Mesendoderm (in vitro differentiated cells): ENCODE results near the gene MRC1.
"Not testable (repeated sequence)": the region's sequence is repeated elsewhere in the genome, so short reads cannot be mapped to it uniquely, and the experiment has no call there.

Source experiments
- DNase-seq: peaks from one replicate; pipeline ENCODE4 v3.0.0; 2013
- H2AK5ac ChIP-seq: 2 replicates; pipeline ENCODE4 v1.6.1; 2013; ENCODE audit warnings: low read length, inconsistent platforms
- H2BK120ac ChIP-seq: 2 replicates; pipeline ENCODE4 v1.6.1; 2013; ENCODE audit warnings: low read depth, mild to moderate bottlenecking, low read length, moderate library complexity, mixed read lengths
- H2BK15ac ChIP-seq: replicated peaks from 2 replicates; pipeline ENCODE4 v1.6.1; 2013; ENCODE audit warnings: low read depth, mild to moderate bottlenecking, moderate library complexity
- H2BK5ac ChIP-seq: 2 replicates; pipeline ENCODE4 v1.6.1; 2013; ENCODE audit warnings: low read length, inconsistent platforms
- H3K18ac ChIP-seq: 2 replicates; pipeline ENCODE4 v1.6.1; 2013; ENCODE audit warnings: mild to moderate bottlenecking, low read length, mixed read lengths
- H3K23ac ChIP-seq: one replicate; pipeline ENCODE4 v1.6.1; 2013; ENCODE audit warnings: low read length
- H3K27ac ChIP-seq: 2 replicates; pipeline ENCODE4 v1.5.1; 2013; ENCODE audit warnings: low read depth, mild to moderate bottlenecking, inconsistent platforms, low read length, moderate library complexity
- H3K27me3 ChIP-seq: 2 replicates; pipeline ENCODE4 v1.6.1; 2013; ENCODE audit warnings: low read length, control low read depth, mild to moderate bottlenecking, inconsistent platforms; ENCODE audit not compliant: insufficient read depth, poor library complexity
- H3K36me3 ChIP-seq: 2 replicates; pipeline ENCODE4 v1.6.1; 2013; ENCODE audit warnings: low read length, inconsistent platforms; ENCODE audit not compliant: control insufficient read depth, insufficient read depth
- H3K4ac ChIP-seq: one replicate; pipeline ENCODE4 v1.6.1; 2013; ENCODE audit warnings: low read depth, mild to moderate bottlenecking, low read length, moderate library complexity
- H3K4me1 ChIP-seq: 2 replicates; pipeline ENCODE4 v1.6.1; 2013; ENCODE audit warnings: low read depth, low read length, inconsistent platforms; ENCODE audit not compliant: control insufficient read depth
- H3K4me2 ChIP-seq: 2 replicates; pipeline ENCODE4 v1.6.1; 2013; ENCODE audit warnings: low read length
- H3K4me3 ChIP-seq: 2 replicates; pipeline ENCODE4 v1.5.1; 2013; ENCODE audit warnings: mild to moderate bottlenecking, low read length
- H3K56ac ChIP-seq: one replicate; pipeline ENCODE4 v1.6.1; 2013; ENCODE audit warnings: low read length
- H3K79me1 ChIP-seq: 2 replicates; pipeline ENCODE4 v1.6.1; 2013; ENCODE audit warnings: low read length, inconsistent platforms
- H3K79me2 ChIP-seq: 2 replicates; pipeline ENCODE4 v1.6.1; 2013; ENCODE audit warnings: mild to moderate bottlenecking, low read length; ENCODE audit not compliant: control insufficient read depth, insufficient read depth
- H3K9ac ChIP-seq: 2 replicates; pipeline ENCODE4 v1.6.1; 2013; ENCODE audit warnings: low read length, inconsistent platforms
- H4K5ac ChIP-seq: one replicate; pipeline ENCODE4 v1.6.1; 2013; ENCODE audit warnings: low read length
- H4K8ac ChIP-seq: one replicate; pipeline ENCODE4 v1.6.1; 2013; ENCODE audit warnings: low read depth, mild to moderate bottlenecking, control low read depth, low read length, moderate library complexity
- WGBS: extraction: QIAGEN DNeasy Blood & Tissue Kit; methylation state at CpG from one replicate; pipeline ENCODE4 v1.1.7; 2013; ENCODE audit warnings: low lambda C conversion rate, missing lambda C conversion rate; ENCODE audit not compliant: insufficient coverage; ENCODE audit errors: extremely low coverage; 5-methylcytosine and 5-hydroxymethylcytosine counted together

Gene MRC1

GRCh38 chr10:17950269-17950668 is 141.1 kb downstream of the MRC1 start:
- H3K4ac ChIP-seq, H3K4me2 ChIP-seq, H3K56ac ChIP-seq, H3K18ac ChIP-seq, H3K27ac ChIP-seq, H3K4me1 ChIP-seq, DNase-seq, H2AK5ac ChIP-seq, H3K27me3 ChIP-seq, H3K4me3 ChIP-seq, H3K9ac ChIP-seq, H3K36me3 ChIP-seq, H4K8ac ChIP-seq, H3K23ac ChIP-seq, H2BK120ac ChIP-seq, H3K79me1 ChIP-seq, H4K5ac ChIP-seq, H2BK15ac ChIP-seq, H2BK5ac ChIP-seq, H3K79me2 ChIP-seq: not testable (repeated sequence)
- WGBS: no CpG with 5 or more reads among the region's 7 CpGs

GRCh38 chr10:17950726-17951125 is 141.6 kb downstream of the MRC1 start:
- Histone ChIP-seq H3K23ac (no peak overlapping the region), H3K9ac (no peak overlapping the region), H4K5ac (no peak overlapping the region), H3K27me3 (no peaks in the 10 kb centered on the region), H2AK5ac (no peak overlapping the region), H3K4ac (no peak overlapping the region), H3K79me2 (no peaks in the 10 kb centered on the region), H3K18ac (no peak overlapping the region), H3K4me2 (no peak overlapping the region), H2BK5ac (no peak overlapping the region), H3K27ac (no peak overlapping the region), H3K36me3 (no peaks in the 10 kb centered on the region), H3K56ac (no peak overlapping the region), H2BK15ac (no peak overlapping the region), H3K4me1 (no peaks in the 10 kb centered on the region), H4K8ac (no peak overlapping the region), H3K4me3 (no peak overlapping the region), H2BK120ac (no peak overlapping the region), H3K79me1 (no peaks in the 10 kb centered on the region)
- DNase-seq: no peak
- WGBS: no CpG with 5 or more reads among the region's 22 CpGs

GRCh38 chr10:17951868-17952371 is 142.8 kb downstream of the MRC1 start, which contains the start of gene SLC39A12:
Gene SLC39A12 (plus strand): TSS chr10:17951918. CDS start chr10:17953277, 1,359 bp downstream.
- no peaks in the 10 kb centered on the region for H3K79me2 ChIP-seq
- WGBS: no CpG with 5 or more reads among the region's 3 CpGs
- H4K5ac ChIP-seq: no peak within 1 kb of the TSS
- H4K8ac ChIP-seq: no peak within 1 kb of the TSS
- H3K56ac ChIP-seq: no peak within 1 kb of the TSS
- no peak within 1 kb of the TSS for H3K4me2 ChIP-seq
- H3K23ac ChIP-seq: no peak within 1 kb of the TSS
- H3K4me1 ChIP-seq: no peaks in the 10 kb centered on the region
- H2BK120ac ChIP-seq: no peak within 1 kb of the TSS
- H2AK5ac ChIP-seq: no peak within 1 kb of the TSS
- H3K4ac ChIP-seq: no peak within 1 kb of the TSS
- no peak within 1 kb of the TSS for H3K18ac ChIP-seq
- H3K4me3 ChIP-seq: no peak within 1 kb of the TSS
- peak; percentile 14 for DNase-seq
- H2BK5ac ChIP-seq: no peak within 1 kb of the TSS
- no peaks in the 10 kb centered on the region for H3K79me1 ChIP-seq
- no peak within 1 kb of the TSS for H3K9ac ChIP-seq
- H2BK15ac ChIP-seq: no peak within 1 kb of the TSS
- H3K27ac ChIP-seq: no peak within 1 kb of the TSS
- H3K27me3 ChIP-seq: no peaks in the 10 kb centered on the region
- no peaks in the 10 kb centered on the region for H3K36me3 ChIP-seq

- H2BK5ac ChIP-seq, H2BK120ac ChIP-seq, H3K4ac ChIP-seq, H3K27me3 ChIP-seq, H2AK5ac ChIP-seq, H3K79me2 ChIP-seq, H3K4me1 ChIP-seq, H2BK15ac ChIP-seq, H4K5ac ChIP-seq, H3K9ac ChIP-seq, H3K36me3 ChIP-seq, DNase-seq, H3K4me2 ChIP-seq, H3K4me3 ChIP-seq, H3K18ac ChIP-seq, H3K23ac ChIP-seq, H4K8ac ChIP-seq, H3K56ac ChIP-seq, H3K27ac ChIP-seq, H3K79me1 ChIP-seq: not testable (repeated sequence)
- no CpG with 5 or more reads among the region's 10 CpGs for WGBS
These were observed 145.2 kb downstream of the MRC1 start for GRCh38 chr10:17954372-17954771.

- no peak overlapping the region for H2BK15ac ChIP-seq
- H3K36me3 ChIP-seq: no peaks in the 10 kb centered on the region
- H2BK120ac ChIP-seq: no peak overlapping the region
- H3K23ac ChIP-seq: no peak overlapping the region
- no peaks in the 10 kb centered on the region for H3K27me3 ChIP-seq
- H3K9ac ChIP-seq: no peak overlapping the region
- no peak for DNase-seq
- no CpG with 5 or more reads among the region's 2 CpGs for WGBS
- no peaks in the 10 kb centered on the region for H3K79me1 ChIP-seq
- H3K18ac ChIP-seq: no peak overlapping the region
- H3K4me2 ChIP-seq: no peak overlapping the region
- no peaks in the 10 kb centered on the region for H3K4me1 ChIP-seq
- H3K27ac ChIP-seq: no peak overlapping the region
- H4K5ac ChIP-seq: no peak overlapping the region
- no peaks in the 10 kb centered on the region for H3K79me2 ChIP-seq
- H3K4me3 ChIP-seq: no peak overlapping the region
- H3K56ac ChIP-seq: no peak overlapping the region
- no peak overlapping the region for H4K8ac ChIP-seq
- H2BK5ac ChIP-seq: no peak overlapping the region
- H3K4ac ChIP-seq: no peak overlapping the region
- no peak overlapping the region for H2AK5ac ChIP-seq
These were observed 145.7 kb downstream of the MRC1 start for GRCh38 chr10:17954861-17955260.

GRCh38 chr10:17958049-17958448 is 148.9 kb downstream of the MRC1 start:
- Histone ChIP-seq H2AK5ac (no peak overlapping the region), H3K18ac (no peak overlapping the region), H3K79me1 (no peaks in the 10 kb centered on the region), H3K9ac (no peak overlapping the region), H3K27ac (no peak overlapping the region), H3K27me3 (no peaks in the 10 kb centered on the region), H3K23ac (no peak overlapping the region), H3K79me2 (no peaks in the 10 kb centered on the region), H3K4ac (no peak overlapping the region), H4K8ac (no peak overlapping the region), H2BK120ac (no peak overlapping the region), H3K36me3 (no peaks in the 10 kb centered on the region), H2BK5ac (no peak overlapping the region), H3K56ac (no peak overlapping the region), H3K4me3 (no peak overlapping the region), H3K4me2 (no peak overlapping the region), H2BK15ac (no peak overlapping the region), H4K5ac (no peak overlapping the region), H3K4me1 (no peaks in the 10 kb centered on the region)
- no peak for DNase-seq
- WGBS: no CpG with 5 or more reads among the region's 7 CpGs
